HG03135 (cell line): ENCODE results near the gene PIP5KL1.

Experiments used
- ATAC-seq: cut with Tn5 transposase; IDR thresholded peaks from one replicate; pipeline ENCODE4 v1.9.1; 2021; ENCODE audit warnings: mild to moderate bottlenecking, moderate library complexity; ENCODE audit not compliant: unreplicated experiment

Gene PIP5KL1

GRCh38 chr9:127934986-127935385 lies 4.4 kb upstream of the PIP5KL1 start:
- no peak for ATAC-seq

GRCh38 chr9:127934248-127934647 lies 3.7 kb upstream of the PIP5KL1 start:
- ATAC-seq, result no peak

- ATAC-seq, result peak; percentile 30
Measured at GRCh38 chr9:127931092-127931881, 710 bp upstream of the PIP5KL1 start.

- no peak for ATAC-seq
Measured at GRCh38 chr9:127929625-127929979, 975 bp downstream of the PIP5KL1 start.

GRCh38 chr9:127928676-127929624 lies 1.6 kb downstream of the PIP5KL1 start:
- no peak for ATAC-seq

- no peak for ATAC-seq
Measured at GRCh38 chr9:127927988-127928675, 2.4 kb downstream of the PIP5KL1 start.

GRCh38 chr9:127927201-127927987 lies 3.2 kb downstream of the PIP5KL1 start:
- ATAC-seq, result no peak

GRCh38 chr9:127926906-127927200 lies 3.7 kb downstream of the PIP5KL1 start:
- no peak for ATAC-seq

- ATAC-seq, result no peak
Measured at GRCh38 chr9:127925959-127926905, 4.3 kb downstream of the PIP5KL1 start.

GRCh38 chr9:127924736-127925444 lies 5.7 kb downstream of the PIP5KL1 start:
- no peak for ATAC-seq

GRCh38 chr9:127923771-127924170 lies 6.8 kb downstream of the PIP5KL1 start:
- ATAC-seq, result no peak

GRCh38 chr9:127923046-127923445 lies 7.5 kb downstream of the PIP5KL1 start:
- no peak for ATAC-seq

GRCh38 chr9:127921557-127922120 lies 8.9 kb downstream of the PIP5KL1 start:
- no peak for ATAC-seq

- no peak for ATAC-seq
Measured at GRCh38 chr9:127920794-127921193, 9.8 kb downstream of the PIP5KL1 start.

GRCh38 chr9:127919253-127919815 lies 11.2 kb downstream of the PIP5KL1 start:
- ATAC-seq, result no peak

- no peak for ATAC-seq
Measured at GRCh38 chr9:127918183-127919107, 12.1 kb downstream of the PIP5KL1 start.

- ATAC-seq, result no peak
Measured at GRCh38 chr9:127917603-127918002, 13.0 kb downstream of the PIP5KL1 start.
